ENCODE data around the gene METTL2B. TPM values are rescaled to one million over a fixed set of nuclear protein-coding genes. Genes with fewer than 3 reads are reported as not detected.
"Not testable (repeated sequence)": the region's sequence is repeated elsewhere in the genome, so short reads cannot be mapped to it uniquely, and the experiment has no call there.

METTL2B gene
- total and polyA plus RNA-seq, 2 of the 13 experiments (the other 11 are each of a cell fraction or from before 2014, with no cell fraction given) = 15.5 to 33.1 TPM

DNA sequence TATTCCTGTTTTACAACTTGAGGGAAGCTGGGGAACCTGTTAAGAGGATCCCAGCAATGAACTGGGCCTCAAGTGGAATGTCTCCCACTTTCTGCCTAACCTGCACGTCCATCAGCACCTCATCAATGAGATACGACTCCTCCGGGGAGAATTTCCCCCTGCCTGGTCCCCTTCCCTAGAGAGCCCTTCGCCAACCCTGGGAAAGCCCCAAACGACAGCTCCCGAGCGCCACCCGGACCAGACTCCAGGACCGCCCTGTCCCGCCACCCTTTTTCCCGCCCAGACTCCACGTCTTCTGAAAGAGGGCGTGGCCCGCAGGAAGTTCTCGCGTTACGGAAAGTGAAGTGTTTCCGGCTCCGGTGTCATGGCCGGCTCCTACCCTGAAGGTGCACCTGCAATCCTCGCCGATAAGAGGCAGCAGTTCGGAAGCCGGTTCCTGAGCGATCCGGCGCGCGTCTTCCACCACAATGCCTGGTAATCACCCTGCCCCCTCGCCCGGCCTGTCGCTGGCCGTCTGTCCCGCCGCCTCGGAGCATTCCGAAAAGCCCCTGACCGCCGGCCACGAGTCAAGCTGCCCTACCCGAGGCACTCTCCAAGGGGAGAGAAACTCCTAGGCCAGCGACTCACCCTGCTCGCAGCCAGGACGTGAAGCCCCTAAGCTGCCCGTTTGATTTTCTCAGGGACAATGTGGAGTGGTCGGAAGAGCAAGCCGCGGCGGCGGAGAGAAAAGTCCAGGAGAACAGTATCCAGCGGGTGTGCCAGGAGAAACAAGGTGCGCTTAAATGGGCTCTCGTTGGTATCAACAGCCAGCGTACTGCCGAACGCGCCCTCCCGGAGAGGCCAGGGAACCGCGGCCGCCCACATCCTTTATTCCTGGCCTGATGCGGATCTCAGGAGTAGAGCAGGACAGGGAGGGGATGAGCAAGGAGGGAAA, at the start of gene METTL2B (continued):
- TF ChIP-seq, protein P1, sequence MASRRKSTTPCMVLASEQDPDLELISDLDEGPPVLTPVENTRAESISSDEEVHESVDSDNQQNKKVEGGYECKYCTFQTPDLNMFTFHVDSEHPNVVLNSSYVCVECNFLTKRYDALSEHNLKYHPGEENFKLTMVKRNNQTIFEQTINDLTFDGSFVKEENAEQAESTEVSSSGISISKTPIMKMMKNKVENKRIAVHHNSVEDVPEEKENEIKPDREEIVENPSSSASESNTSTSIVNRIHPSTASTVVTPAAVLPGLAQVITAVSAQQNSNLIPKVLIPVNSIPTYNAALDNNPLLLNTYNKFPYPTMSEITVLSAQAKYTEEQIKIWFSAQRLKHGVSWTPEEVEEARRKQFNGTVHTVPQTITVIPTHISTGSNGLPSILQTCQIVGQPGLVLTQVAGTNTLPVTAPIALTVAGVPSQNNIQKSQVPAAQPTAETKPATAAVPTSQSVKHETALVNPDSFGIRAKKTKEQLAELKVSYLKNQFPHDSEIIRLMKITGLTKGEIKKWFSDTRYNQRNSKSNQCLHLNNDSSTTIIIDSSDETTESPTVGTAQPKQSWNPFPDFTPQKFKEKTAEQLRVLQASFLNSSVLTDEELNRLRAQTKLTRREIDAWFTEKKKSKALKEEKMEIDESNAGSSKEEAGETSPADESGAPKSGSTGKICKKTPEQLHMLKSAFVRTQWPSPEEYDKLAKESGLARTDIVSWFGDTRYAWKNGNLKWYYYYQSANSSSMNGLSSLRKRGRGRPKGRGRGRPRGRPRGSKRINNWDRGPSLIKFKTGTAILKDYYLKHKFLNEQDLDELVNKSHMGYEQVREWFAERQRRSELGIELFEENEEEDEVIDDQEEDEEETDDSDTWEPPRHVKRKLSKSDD (CRISPR knock-in tag; IDR thresholded peaks at IDR 0.05; ENCODE audit: low read depth) = peak; percentile 79
- TF ChIP-seq CBX1 (IDR thresholded peaks at IDR 0.05; ENCODE audit: low read depth) = peak; percentile 91
- TF ChIP-seq ZFX (CRISPR knock-in tag; IDR thresholded peaks at IDR 0.05; ENCODE audit: low read depth) = peak; percentile 77
- TF ChIP-seq, protein P2, sequence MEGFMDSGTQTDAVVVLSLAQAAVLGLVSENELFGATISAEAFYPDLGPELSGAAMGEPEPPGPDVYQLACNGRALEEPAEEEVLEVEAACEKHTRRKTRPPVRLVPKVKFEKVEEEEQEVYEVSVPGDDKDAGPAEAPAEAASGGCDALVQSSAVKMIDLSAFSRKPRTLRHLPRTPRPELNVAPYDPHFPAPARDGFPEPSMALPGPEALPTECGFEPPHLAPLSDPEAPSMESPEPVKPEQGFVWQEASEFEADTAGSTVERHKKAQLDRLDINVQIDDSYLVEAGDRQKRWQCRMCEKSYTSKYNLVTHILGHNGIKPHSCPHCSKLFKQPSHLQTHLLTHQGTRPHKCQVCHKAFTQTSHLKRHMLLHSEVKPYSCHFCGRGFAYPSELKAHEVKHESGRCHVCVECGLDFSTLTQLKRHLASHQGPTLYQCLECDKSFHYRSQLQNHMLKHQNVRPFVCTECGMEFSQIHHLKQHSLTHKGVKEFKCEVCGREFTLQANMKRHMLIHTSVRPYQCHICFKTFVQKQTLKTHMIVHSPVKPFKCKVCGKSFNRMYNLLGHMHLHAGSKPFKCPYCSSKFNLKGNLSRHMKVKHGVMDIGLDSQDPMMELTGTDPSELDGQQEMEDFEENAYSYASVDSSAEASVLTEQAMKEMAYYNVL (CRISPR knock-in tag; IDR thresholded peaks at IDR 0.05; ENCODE audit: borderline replicate concordance) = peak; percentile 53; the same call in 1 of the 2 replicates
- TF ChIP-seq ASH2L (IDR thresholded peaks at IDR 0.05; ENCODE audit: insufficient read length, low read depth, low read length) = peak; percentile 84
- peak; percentile 52; the same call in 1 of the 2 replicates for TF ChIP-seq BORCS8-MEF2B (CRISPR knock-in tag; IDR thresholded peaks at IDR 0.05)
- not testable (repeated sequence) for TF ChIP-seq NONO (IDR thresholded peaks at IDR 0.05)
- TF ChIP-seq NONO (CRISPR knock-in tag; conservative IDR thresholded peaks at IDR 0.05) = peak; percentile 90
- TF ChIP-seq SIX4 (CRISPR knock-in tag; IDR thresholded peaks at IDR 0.05) = peak; percentile 97
- TF ChIP-seq, protein P3, sequence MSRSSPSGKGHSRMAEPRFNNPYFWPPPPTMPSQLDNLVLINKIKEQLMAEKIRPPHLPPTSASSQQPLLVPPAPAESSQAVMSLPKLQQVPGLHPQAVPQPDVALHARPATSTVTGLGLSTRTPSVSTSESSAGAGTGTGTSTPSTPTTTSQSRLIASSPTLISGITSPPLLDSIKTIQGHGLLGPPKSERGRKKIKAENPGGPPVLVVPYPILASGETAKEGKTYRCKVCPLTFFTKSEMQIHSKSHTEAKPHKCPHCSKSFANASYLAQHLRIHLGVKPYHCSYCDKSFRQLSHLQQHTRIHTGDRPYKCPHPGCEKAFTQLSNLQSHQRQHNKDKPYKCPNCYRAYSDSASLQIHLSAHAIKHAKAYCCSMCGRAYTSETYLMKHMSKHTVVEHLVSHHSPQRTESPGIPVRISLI (CRISPR knock-in tag; IDR thresholded peaks at IDR 0.05; ENCODE audit: borderline replicate concordance) = peak; percentile 33; the same call in 1 of the 2 replicates
- TF ChIP-seq ZNF678 (CRISPR knock-in tag; IDR thresholded peaks at IDR 0.05) = peak; percentile 69; the same call in 1 of the 2 replicates
- 0 out of 2 replicates have a peak, but pooled peaks have one; percentile 70 for TF ChIP-seq TGIF2 (CRISPR knock-in tag; IDR thresholded peaks at IDR 0.05)
- peak; percentile 81 for TF ChIP-seq MYC (CRISPR knock-in tag; IDR thresholded peaks at IDR 0.05; ENCODE audit: borderline replicate concordance)
- TF ChIP-seq ZBTB7A (CRISPR knock-in tag; IDR thresholded peaks at IDR 0.05) = 0 out of 2 replicates have a peak, but pooled peaks have one; percentile 45
- TF ChIP-seq MEIS1 (CRISPR knock-in tag; IDR thresholded peaks at IDR 0.05; ENCODE audit: borderline replicate concordance) = peak; percentile 71
- TF ChIP-seq TEAD3 (CRISPR knock-in tag; optimal IDR thresholded peaks at IDR 0.05; ENCODE audit: borderline replicate concordance) = peak; percentile 45
- TF ChIP-seq ZNF333 (CRISPR knock-in tag; IDR thresholded peaks at IDR 0.05; ENCODE audit: borderline replicate concordance) = 0 out of 2 replicates have a peak, but pooled peaks have one; percentile 73
- TF ChIP-seq, protein P4, sequence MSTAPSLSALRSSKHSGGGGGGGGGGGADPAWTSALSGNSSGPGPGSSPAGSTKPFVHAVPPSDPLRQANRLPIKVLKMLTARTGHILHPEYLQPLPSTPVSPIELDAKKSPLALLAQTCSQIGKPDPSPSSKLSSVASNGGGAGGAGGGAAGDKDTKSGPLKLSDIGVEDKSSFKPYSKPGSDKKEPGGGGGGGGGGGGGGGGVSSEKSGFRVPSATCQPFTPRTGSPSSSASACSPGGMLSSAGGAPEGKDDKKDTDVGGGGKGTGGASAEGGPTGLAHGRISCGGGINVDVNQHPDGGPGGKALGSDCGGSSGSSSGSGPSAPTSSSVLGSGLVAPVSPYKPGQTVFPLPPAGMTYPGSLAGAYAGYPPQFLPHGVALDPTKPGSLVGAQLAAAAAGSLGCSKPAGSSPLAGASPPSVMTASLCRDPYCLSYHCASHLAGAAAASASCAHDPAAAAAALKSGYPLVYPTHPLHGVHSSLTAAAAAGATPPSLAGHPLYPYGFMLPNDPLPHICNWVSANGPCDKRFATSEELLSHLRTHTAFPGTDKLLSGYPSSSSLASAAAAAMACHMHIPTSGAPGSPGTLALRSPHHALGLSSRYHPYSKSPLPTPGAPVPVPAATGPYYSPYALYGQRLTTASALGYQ (CRISPR knock-in tag; IDR thresholded peaks at IDR 0.05) = peak; percentile 62; the same call in 1 of the 2 replicates
- TF ChIP-seq GFI1 (CRISPR knock-in tag; IDR thresholded peaks at IDR 0.05; ENCODE audit: borderline replicate concordance) = peak; percentile 51; the same call in 1 of the 2 replicates
- TF ChIP-seq SP5 (CRISPR knock-in tag; IDR thresholded peaks at IDR 0.05; ENCODE audit: borderline replicate concordance, low read depth) = peak; percentile 89
